Mesothelial cell of epicardium (in vitro differentiated cells): ENCODE measurements around the gene LCLAT1. TPM values are rescaled to one million over a fixed set of nuclear protein-coding genes. Genes with fewer than 3 reads are reported as not detected.

Experiments used
- DNase-seq, 2 experiments: peaks; one replicate each; pipeline ENCODE4 v3.0.0; 2021; ENCODE audit warnings: low spot score in 2 of 2; ENCODE audit not compliant: unreplicated experiment in 2 of 2
- H3K27ac Mint-ChIP-seq: 2 replicates; pipeline ENCODE4 v1.8.0; 2021; ENCODE audit warnings: mixed read lengths
- H3K27me3 Mint-ChIP-seq: 2 replicates; pipeline ENCODE4 v1.8.0; 2021; ENCODE audit warnings: low read depth, mixed read lengths
- H3K36me3 Mint-ChIP-seq: 2 replicates; pipeline ENCODE4 v1.8.0; 2021; ENCODE audit warnings: mixed read lengths
- H3K4me1 Mint-ChIP-seq: 2 replicates; pipeline ENCODE4 v1.8.0; 2021; ENCODE audit warnings: mixed read lengths
- H3K4me3 Mint-ChIP-seq: 2 replicates; pipeline ENCODE4 v1.8.0; 2021; ENCODE audit warnings: mild to moderate bottlenecking, moderate library complexity, mixed read lengths
- H3K9me3 Mint-ChIP-seq: 2 replicates; pipeline ENCODE4 v1.8.0; 2021; ENCODE audit warnings: mixed read lengths
- total RNA-seq: library from RNA; stranded (reverse); gene quantifications from 3 replicates; pipeline ENCODE4 v1.2.1, GENCODE V29; 2021
- TF ChIP-seq, protein P1 (sequence below): fragments of 200-600 bp; sonication (generic); IDR thresholded peaks from one replicate; pipeline ENCODE4 v1.5.0; 2021; ENCODE audit warnings: antibody characterized with exemption; ENCODE audit not compliant: unreplicated experiment

The LCLAT1 gene
- total RNA-seq, 1 donor from 2014 or later = 23.2 TPM

DNA sequence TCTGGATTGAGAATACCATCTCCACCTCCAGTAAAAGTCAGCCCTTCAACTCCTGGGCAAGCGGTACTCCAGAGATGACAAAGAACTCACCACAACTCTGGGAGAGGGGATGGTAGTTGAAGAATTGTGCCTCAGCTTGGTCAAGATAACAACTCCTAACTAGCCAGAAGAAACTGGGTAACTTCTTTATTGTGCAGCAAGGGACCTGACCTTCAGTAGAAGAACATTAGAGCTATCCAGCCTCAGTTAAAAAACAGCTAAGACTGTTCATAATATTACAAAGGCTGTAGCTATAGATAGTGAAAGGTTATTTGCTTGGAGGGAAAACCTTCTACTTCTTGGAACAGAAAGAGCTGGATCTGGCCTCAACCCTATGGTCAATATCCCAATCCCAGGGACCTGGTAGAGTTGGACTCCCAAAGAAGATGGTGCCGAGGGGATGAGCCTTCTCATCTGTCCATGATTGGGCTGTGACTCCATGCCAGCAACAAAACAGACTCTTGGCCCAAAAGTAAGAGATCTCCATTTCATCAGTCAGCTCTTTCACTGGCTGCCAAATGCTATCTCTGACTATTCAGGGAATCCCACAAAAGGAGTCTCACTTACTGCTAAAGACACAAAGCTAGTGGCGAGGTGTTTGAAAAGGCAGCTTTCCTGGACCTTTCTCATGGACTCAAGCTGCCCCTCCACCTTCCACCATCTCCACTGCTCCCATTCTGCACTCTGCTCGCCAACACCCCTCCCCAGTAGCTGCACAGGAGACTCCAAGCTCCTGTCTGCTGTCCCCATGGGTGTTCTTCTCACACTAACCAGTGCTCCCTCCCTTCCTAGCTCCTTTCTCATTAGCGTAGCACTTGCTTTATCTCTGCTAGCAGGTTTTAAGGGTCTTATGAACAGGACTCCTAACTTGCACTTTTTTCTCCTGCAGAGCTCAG is 214.4 kb downstream of the LCLAT1 start:
- no peak overlapping the region for H3K27ac Mint-ChIP-seq
- no peaks in the 10 kb centered on the region for H3K36me3 Mint-ChIP-seq

DNA sequence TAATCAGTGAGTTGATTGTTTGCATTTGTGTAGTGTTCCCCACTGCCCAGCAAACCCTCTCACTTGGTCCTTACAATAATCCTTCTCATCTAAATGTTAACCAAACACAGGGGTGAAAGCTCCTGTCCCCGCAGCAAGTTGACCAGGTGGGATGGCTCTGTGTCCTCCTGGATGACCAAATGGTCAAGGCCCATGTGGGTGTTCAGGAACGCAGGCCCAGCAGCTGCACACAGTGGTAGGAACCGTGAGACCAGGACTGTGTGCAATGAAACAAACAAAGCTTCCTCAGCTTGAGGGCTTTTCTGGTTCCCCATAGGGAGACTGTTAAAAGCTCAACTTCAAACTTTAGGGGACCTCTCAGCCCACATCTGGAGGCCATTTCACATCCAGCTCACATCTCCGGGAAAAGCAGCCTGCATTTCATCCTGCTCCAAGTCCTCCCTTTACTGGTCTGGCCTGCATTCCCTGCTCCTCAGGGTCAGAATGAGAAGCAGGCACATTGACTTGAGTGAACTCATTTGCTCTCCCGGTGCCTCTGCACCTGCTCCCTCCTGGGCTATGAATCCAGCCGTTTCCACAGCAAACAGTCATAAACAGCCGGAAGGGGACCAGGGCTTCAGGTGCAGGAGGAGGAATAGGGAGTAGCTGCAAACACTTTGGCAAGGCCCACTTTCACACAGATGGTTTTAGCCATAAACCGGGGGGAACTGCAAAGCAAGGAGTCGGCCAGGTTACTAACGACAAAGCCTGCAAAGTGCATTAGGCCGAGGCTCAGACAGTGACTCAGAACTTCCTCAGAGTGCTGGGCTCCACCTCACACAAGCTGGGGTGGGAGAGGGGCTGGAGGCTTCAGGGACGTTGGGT is 215.5 kb downstream of the LCLAT1 start:
- TF ChIP-seq, protein P1, sequence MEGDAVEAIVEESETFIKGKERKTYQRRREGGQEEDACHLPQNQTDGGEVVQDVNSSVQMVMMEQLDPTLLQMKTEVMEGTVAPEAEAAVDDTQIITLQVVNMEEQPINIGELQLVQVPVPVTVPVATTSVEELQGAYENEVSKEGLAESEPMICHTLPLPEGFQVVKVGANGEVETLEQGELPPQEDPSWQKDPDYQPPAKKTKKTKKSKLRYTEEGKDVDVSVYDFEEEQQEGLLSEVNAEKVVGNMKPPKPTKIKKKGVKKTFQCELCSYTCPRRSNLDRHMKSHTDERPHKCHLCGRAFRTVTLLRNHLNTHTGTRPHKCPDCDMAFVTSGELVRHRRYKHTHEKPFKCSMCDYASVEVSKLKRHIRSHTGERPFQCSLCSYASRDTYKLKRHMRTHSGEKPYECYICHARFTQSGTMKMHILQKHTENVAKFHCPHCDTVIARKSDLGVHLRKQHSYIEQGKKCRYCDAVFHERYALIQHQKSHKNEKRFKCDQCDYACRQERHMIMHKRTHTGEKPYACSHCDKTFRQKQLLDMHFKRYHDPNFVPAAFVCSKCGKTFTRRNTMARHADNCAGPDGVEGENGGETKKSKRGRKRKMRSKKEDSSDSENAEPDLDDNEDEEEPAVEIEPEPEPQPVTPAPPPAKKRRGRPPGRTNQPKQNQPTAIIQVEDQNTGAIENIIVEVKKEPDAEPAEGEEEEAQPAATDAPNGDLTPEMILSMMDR = no peak
- Mint-ChIP-seq H3K36me3 (no peaks in the 10 kb centered on the region), H3K4me1 (no peaks in the 10 kb centered on the region), H3K4me3 (no peak overlapping the region), H3K9me3 (peaks cover 15% of the 10 kb centered on the region), H3K27me3 (no peaks in the 10 kb centered on the region), H3K27ac (no peak overlapping the region)
- no peak for DNase-seq

More for the DNA sequence above, 214.4 kb downstream of the LCLAT1 start:
- Mint-ChIP-seq H3K4me3 (no peak overlapping the region), H3K4me1 (no peaks in the 10 kb centered on the region), H3K27me3 (no peaks in the 10 kb centered on the region), H3K9me3 (peaks cover 5% of the 10 kb centered on the region)
- TF ChIP-seq, protein P1 = no peak
- no peak for DNase-seq

DNA sequence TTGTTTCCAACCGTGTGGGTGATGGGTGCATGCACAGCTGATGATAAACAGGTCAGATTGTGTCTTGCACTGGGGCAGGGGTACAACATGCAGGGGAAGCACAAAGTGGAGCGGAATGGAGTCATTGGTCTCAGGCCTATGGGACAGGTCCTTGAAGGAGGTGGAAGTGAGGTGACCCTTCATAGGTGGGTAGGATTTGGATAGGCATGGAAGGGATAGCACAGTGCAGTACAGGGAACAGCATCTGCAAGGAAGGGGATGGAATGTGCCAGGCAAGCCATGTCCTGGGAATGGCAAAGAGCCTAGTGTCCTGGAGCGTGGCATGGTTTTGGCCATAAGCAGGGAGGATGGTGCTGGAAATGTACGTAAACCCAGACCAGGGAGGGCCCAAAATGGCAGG is 216.3 kb downstream of the LCLAT1 start:
- Mint-ChIP-seq H3K36me3 (no peaks in the 10 kb centered on the region), H3K4me1 (no peaks in the 10 kb centered on the region), H3K27ac (no peak overlapping the region), H3K4me3 (no peak overlapping the region), H3K27me3 (no peaks in the 10 kb centered on the region), H3K9me3 (peaks cover 19% of the 10 kb centered on the region)
- DNase-seq = no peak
- TF ChIP-seq, protein P1 = no peak

GRCh38 chr2:30663806-30664205 is 216.8 kb downstream of the LCLAT1 start:
- Mint-ChIP-seq H3K9me3 (peaks cover 24% of the 10 kb centered on the region), H3K27ac (no peak overlapping the region), H3K36me3 (no peaks in the 10 kb centered on the region), H3K4me1 (no peaks in the 10 kb centered on the region), H3K27me3 (no peaks in the 10 kb centered on the region), H3K4me3 (no peak overlapping the region)
- TF ChIP-seq, protein P1 = no peak
- DNase-seq = no peak

DNA sequence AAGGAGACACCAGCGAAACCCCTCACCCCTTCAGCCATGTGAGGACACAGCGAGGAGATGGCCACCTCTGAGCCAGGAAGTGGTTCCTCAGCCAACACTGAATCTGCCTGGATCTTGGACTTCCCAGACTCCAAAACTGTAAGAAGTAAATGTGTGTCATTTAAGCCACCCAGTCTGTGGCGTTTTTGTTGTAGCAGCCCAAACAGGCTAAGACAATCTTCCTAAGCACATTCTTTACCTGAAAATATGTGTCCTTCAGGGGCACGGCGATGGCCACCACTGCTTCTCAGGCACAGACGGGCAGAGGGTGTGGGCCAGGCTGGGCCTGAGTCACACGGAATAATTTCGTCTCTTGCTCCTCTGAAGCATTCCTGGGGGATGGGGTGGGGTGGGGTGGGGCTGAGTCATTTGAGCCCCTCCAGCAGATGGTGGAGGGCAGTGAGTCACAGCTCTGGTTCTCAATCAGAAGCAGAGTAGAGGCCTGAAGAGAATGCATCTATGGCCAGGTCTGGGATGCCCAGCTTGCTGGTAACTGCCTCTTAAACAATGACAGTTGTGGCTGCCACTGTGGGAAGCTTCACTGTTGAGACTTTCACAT is 217.8 kb downstream of the LCLAT1 start:
- Mint-ChIP-seq H3K4me1 (no peaks in the 10 kb centered on the region), H3K9me3 (peaks cover 30% of the 10 kb centered on the region), H3K27ac (no peak overlapping the region), H3K36me3 (peaks cover under 1% of the 10 kb centered on the region), H3K27me3 (no peaks in the 10 kb centered on the region), H3K4me3 (no peak overlapping the region)
- DNase-seq = no peak
- TF ChIP-seq, protein P1 = no peak
